Uterus (tissue), 2 donors: ENCODE measurements around the gene MFAP3.

Source experiments
- CTCF ChIP-seq, 4 experiments: fragments of 200-600 bp in 2 of 4; fragments of 450-650 bp in 2 of 4; sonication (generic) in 2 of 4; IDR thresholded peaks; one replicate each; pipeline ENCODE4 v1.5.1; 2016 to 2019; ENCODE audit warnings: antibody characterized with exemption in 4 of 4, mild to moderate bottlenecking in 2 of 4, moderate library complexity in 1 of 4
- POLR2A ChIP-seq, 2 donors: fragments of 450-650 bp; IDR thresholded peaks; one replicate each; pipeline ENCODE4 v1.6.1; 2016; ENCODE audit warnings: antibody characterized with exemption in 2 of 2, mild to moderate bottlenecking in 1 of 2, moderate library complexity in 1 of 2

GRCh38 chr5:154010660-154011059 is 28.1 kb upstream of the MFAP3 start:
- TF ChIP-seq CTCF (IDR thresholded peaks at IDR 0.05), result no peak
- TF ChIP-seq POLR2A (IDR thresholded peaks at IDR 0.05), result no peak
